ENCODE results near the gene ART4. TPM values are rescaled to one million over a fixed set of nuclear protein-coding genes. Genes with fewer than 3 reads are reported as not detected.

The ART4 gene
- total RNA-seq, 1 donor: not detected

DNA sequence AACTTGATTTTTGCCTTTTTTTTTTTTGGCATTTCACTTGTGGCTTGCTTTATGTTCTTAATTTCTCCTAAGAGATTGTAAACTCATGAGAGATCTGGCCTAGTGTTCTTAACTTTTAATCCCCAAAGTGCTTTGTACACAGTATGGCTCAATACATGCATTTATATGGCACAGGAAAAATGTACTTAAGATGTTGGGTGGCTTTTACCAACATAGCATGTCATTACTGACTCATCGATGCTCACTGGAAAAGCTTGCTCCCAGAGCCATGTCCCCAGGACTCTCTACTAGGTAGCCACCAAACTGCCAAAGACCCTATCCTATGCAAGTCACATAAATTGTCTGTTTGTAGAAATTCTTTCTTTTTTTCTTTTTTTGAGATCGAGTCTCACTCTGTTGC, 16.3 kb downstream of the ART4 start:
- Histone ChIP-seq H3K79me2 (ENCODE audit: insufficient read depth, low read length) (no peaks in the 10 kb centered on the region), H3K4me2 (ENCODE audit: insufficient read depth, low read length) (no peak overlapping the region), H3K4me3 (ENCODE audit: insufficient read depth, low read length) (no peak overlapping the region), H3K9me3 (ENCODE audit: low read depth, low read length) (no peaks in the 10 kb centered on the region), H3K27me3 (ENCODE audit: insufficient read depth, low read length) (no peaks in the 10 kb centered on the region), H2AFZ (ENCODE audit: low read length) (no peak overlapping the region), H3K4me1 (ENCODE audit: insufficient read depth, low read length) (no peaks in the 10 kb centered on the region), H3K27ac (ENCODE audit: low read depth, low read length) (no peak overlapping the region), H4K20me1 (ENCODE audit: insufficient read depth, low read length) (no peaks in the 10 kb centered on the region), H3K36me3 (ENCODE audit: insufficient read depth, low read length) (no peaks in the 10 kb centered on the region)
- DNase-seq (ENCODE audit: insufficient read length, low spot score, missing footprints): no peak
- TF ChIP-seq, protein P1, sequence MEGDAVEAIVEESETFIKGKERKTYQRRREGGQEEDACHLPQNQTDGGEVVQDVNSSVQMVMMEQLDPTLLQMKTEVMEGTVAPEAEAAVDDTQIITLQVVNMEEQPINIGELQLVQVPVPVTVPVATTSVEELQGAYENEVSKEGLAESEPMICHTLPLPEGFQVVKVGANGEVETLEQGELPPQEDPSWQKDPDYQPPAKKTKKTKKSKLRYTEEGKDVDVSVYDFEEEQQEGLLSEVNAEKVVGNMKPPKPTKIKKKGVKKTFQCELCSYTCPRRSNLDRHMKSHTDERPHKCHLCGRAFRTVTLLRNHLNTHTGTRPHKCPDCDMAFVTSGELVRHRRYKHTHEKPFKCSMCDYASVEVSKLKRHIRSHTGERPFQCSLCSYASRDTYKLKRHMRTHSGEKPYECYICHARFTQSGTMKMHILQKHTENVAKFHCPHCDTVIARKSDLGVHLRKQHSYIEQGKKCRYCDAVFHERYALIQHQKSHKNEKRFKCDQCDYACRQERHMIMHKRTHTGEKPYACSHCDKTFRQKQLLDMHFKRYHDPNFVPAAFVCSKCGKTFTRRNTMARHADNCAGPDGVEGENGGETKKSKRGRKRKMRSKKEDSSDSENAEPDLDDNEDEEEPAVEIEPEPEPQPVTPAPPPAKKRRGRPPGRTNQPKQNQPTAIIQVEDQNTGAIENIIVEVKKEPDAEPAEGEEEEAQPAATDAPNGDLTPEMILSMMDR (IDR thresholded peaks at IDR 0.05; ENCODE audit: extremely low read depth, low read depth, low read length): no peak

DNA sequence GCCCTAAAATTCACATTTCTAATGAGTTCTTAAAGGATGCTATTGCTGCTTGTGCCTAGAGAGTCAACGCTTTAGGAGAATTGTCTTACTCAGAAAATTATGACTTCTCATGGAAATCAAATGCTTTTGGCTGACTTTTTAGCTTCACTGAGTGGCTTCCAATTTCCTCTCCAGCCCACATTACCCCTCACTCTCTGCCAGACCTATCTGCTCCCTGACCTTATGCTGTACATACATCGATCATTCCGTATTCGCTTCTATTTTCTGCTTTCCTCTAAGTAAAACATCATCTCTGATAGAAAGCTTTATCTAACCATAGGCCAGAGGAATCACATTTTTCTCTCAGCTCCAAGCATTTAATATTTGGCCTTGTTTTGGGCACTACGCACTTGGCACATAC, 16.8 kb downstream of the ART4 start:
- H3K36me3 ChIP-seq (ENCODE audit: insufficient read depth, low read length): no peaks in the 10 kb centered on the region
- H3K4me2 ChIP-seq (ENCODE audit: insufficient read depth, low read length): no peak overlapping the region
- no peaks in the 10 kb centered on the region for H4K20me1 ChIP-seq (ENCODE audit: insufficient read depth, low read length)
- DNase-seq (ENCODE audit: insufficient read length, low spot score, missing footprints): no peak
- H3K79me2 ChIP-seq (ENCODE audit: insufficient read depth, low read length): no peaks in the 10 kb centered on the region
- H3K27ac ChIP-seq (ENCODE audit: low read depth, low read length): no peak overlapping the region
- TF ChIP-seq, protein P1 (IDR thresholded peaks at IDR 0.05; ENCODE audit: extremely low read depth, low read depth, low read length): no peak
- H2AFZ ChIP-seq (ENCODE audit: low read length): no peak overlapping the region
- H3K27me3 ChIP-seq (ENCODE audit: insufficient read depth, low read length): no peaks in the 10 kb centered on the region
- H3K4me3 ChIP-seq (ENCODE audit: insufficient read depth, low read length): no peak overlapping the region
- no peaks in the 10 kb centered on the region for H3K4me1 ChIP-seq (ENCODE audit: insufficient read depth, low read length)
- H3K9me3 ChIP-seq (ENCODE audit: low read depth, low read length): no peaks in the 10 kb centered on the region

DNA sequence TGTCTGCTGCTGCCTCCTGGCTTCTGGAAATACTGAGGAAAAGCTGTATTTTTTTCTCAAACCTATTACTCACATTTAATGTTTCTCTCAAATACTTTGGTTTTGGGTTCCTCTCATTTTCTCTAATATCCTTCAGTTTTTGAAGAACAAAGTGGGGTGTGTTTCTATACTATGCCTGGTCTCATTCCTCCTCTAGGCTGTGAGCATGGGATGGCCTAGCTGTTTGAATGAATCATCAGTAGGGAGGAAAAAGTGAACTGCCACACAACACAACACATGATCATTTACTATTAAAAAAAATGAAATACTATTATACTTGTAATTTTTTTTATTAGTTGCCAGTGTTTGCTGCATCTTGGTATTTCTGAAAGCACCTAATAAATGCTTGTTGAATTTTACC, 18.1 kb downstream of the ART4 start:
- no peaks in the 10 kb centered on the region for H3K79me2 ChIP-seq (ENCODE audit: insufficient read depth, low read length)
- H3K27ac ChIP-seq (ENCODE audit: low read depth, low read length): no peak overlapping the region
- no peak for DNase-seq (ENCODE audit: insufficient read length, low spot score, missing footprints)
- no peak overlapping the region for H3K4me3 ChIP-seq (ENCODE audit: insufficient read depth, low read length)
- no peaks in the 10 kb centered on the region for H4K20me1 ChIP-seq (ENCODE audit: insufficient read depth, low read length)
- H3K36me3 ChIP-seq (ENCODE audit: insufficient read depth, low read length): no peaks in the 10 kb centered on the region
- TF ChIP-seq, protein P1 (IDR thresholded peaks at IDR 0.05; ENCODE audit: extremely low read depth, low read depth, low read length): no peak
- H3K9me3 ChIP-seq (ENCODE audit: low read depth, low read length): no peaks in the 10 kb centered on the region
- no peak overlapping the region for H2AFZ ChIP-seq (ENCODE audit: low read length)
- no peak overlapping the region for H3K4me2 ChIP-seq (ENCODE audit: insufficient read depth, low read length)
- no peaks in the 10 kb centered on the region for H3K27me3 ChIP-seq (ENCODE audit: insufficient read depth, low read length)
- no peaks in the 10 kb centered on the region for H3K4me1 ChIP-seq (ENCODE audit: insufficient read depth, low read length)

DNA sequence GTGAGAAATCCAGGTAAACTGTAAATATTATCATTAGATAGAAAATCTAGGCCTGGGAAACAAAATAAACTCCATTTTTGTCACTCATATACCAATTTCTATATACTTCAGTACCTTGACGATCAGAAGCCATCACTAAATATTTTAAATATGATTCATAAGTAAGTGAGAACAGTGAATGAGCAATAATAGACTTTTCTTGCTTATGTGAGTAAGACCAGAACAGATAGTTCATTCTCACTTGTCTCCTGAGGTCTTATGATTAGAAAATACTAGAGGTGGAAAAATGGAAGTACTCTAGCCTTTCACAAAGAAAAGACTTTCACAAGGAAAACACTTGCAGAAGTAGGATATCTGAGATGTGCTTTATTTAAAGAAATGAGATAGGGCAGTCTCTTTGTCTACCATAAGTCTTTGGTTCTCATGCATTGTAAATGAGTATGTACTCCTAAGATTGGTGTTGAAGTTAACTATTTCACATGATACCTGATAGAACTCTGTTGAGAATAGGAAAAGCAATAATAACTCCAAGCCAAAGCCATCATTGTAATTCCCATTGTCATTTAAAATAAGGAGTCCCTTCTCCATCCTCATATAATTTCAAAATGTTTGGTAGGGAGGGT, 19.2 kb downstream of the ART4 start:
- Histone ChIP-seq H3K4me2 (ENCODE audit: insufficient read depth, low read length) (no peak overlapping the region), H3K79me2 (ENCODE audit: insufficient read depth, low read length) (no peaks in the 10 kb centered on the region), H3K27me3 (ENCODE audit: insufficient read depth, low read length) (no peaks in the 10 kb centered on the region), H3K4me1 (ENCODE audit: insufficient read depth, low read length) (no peaks in the 10 kb centered on the region), H3K9me3 (ENCODE audit: low read depth, low read length) (no peaks in the 10 kb centered on the region), H3K36me3 (ENCODE audit: insufficient read depth, low read length) (no peaks in the 10 kb centered on the region), H4K20me1 (ENCODE audit: insufficient read depth, low read length) (no peaks in the 10 kb centered on the region), H2AFZ (ENCODE audit: low read length) (no peak overlapping the region), H3K27ac (ENCODE audit: low read depth, low read length) (no peak overlapping the region), H3K4me3 (ENCODE audit: insufficient read depth, low read length) (no peak overlapping the region)
- DNase-seq (ENCODE audit: insufficient read length, low spot score, missing footprints): no peak
- TF ChIP-seq, protein P1 (IDR thresholded peaks at IDR 0.05; ENCODE audit: extremely low read depth, low read depth, low read length): no peak
